Germinal center (tissue), 1 donor: ENCODE measurements around the gene NCK2.
A peak's percentile ranks its signal among the peaks of the same experiment; 100 is the strongest.

Experiments
- DNase-seq: peaks from one replicate; pipeline ENCODE4 v3.0.0; 2012; ENCODE audit warnings: mixed read lengths, low spot score

The NCK2 gene

GRCh38 chr2:105736145-105736544 is 8.6 kb upstream of the NCK2 start:
- no peak for DNase-seq

- DNase-seq, result no peak
Measured at GRCh38 chr2:105737980-105738657, 6.6 kb upstream of the NCK2 start.

- DNase-seq, result no peak
Measured at GRCh38 chr2:105738658-105739241, 6.0 kb upstream of the NCK2 start.

GRCh38 chr2:105739426-105739825 is 5.3 kb upstream of the NCK2 start:
- DNase-seq, result no peak

- DNase-seq, result no peak
Measured at GRCh38 chr2:105739944-105740530, 4.7 kb upstream of the NCK2 start.

- no peak for DNase-seq
Measured at GRCh38 chr2:105741174-105741573, 3.5 kb upstream of the NCK2 start.

GRCh38 chr2:105741617-105742016 is 3.1 kb upstream of the NCK2 start:
- no peak for DNase-seq

- peak; percentile 89 for DNase-seq
Measured at GRCh38 chr2:105744091-105744908, 412 bp upstream of the NCK2 start.

- DNase-seq, result peak; percentile 73
Measured at GRCh38 chr2:105746177-105747080, 1.7 kb downstream of the NCK2 start.

GRCh38 chr2:105747254-105747894 is 2.7 kb downstream of the NCK2 start:
- DNase-seq, result no peak

- DNase-seq, result no peak
Measured at GRCh38 chr2:105747991-105748390, 3.3 kb downstream of the NCK2 start.

GRCh38 chr2:105748566-105748965 is 3.9 kb downstream of the NCK2 start:
- DNase-seq, result no peak

GRCh38 chr2:105749583-105750400 is 5.1 kb downstream of the NCK2 start:
- no peak for DNase-seq

GRCh38 chr2:105750735-105751134 is 6.0 kb downstream of the NCK2 start:
- no peak for DNase-seq

- DNase-seq, result no peak
Measured at GRCh38 chr2:105751272-105751671, 6.6 kb downstream of the NCK2 start.

- DNase-seq, result no peak
Measured at GRCh38 chr2:105752691-105753358, 8.1 kb downstream of the NCK2 start.

GRCh38 chr2:105753380-105753779 is 8.7 kb downstream of the NCK2 start:
- DNase-seq, result no peak

- no peak for DNase-seq
Measured at GRCh38 chr2:105754011-105754410, 9.3 kb downstream of the NCK2 start.

- DNase-seq, result no peak
Measured at GRCh38 chr2:105754994-105755393, 10.3 kb downstream of the NCK2 start.

- no peak for DNase-seq
Measured at GRCh38 chr2:105755895-105756294, 11.2 kb downstream of the NCK2 start.
